Duodenal mucosa (tissue), 2 donors: Measurements from ENCODE around the gene TSPAN9.

Experiments used
- H3K27ac ChIP-seq: one replicate; pipeline ENCODE4 v1.7.0; 2013; ENCODE audit warnings: low read depth, low read length
- H3K27me3 ChIP-seq, 2 donors: one replicate each; pipeline ENCODE4 v1.7.0; 2013; ENCODE audit warnings: low read length in 2 of 2, control low read depth in 1 of 2; ENCODE audit not compliant: insufficient read depth in 2 of 2, control insufficient read depth in 1 of 2
- H3K36me3 ChIP-seq, 2 donors: one replicate each; pipeline ENCODE4 v1.7.0; 2013; ENCODE audit warnings: low read length in 2 of 2, control low read depth in 1 of 2; ENCODE audit not compliant: insufficient read depth in 2 of 2, control insufficient read depth in 1 of 2
- H3K4me1 ChIP-seq, 2 donors: one replicate each; pipeline ENCODE4 v1.7.0; 2013; ENCODE audit warnings: low read length in 2 of 2, control low read depth in 1 of 2; ENCODE audit not compliant: insufficient read depth in 2 of 2, control insufficient read depth in 1 of 2
- H3K4me3 ChIP-seq, 2 donors: one replicate each; pipeline ENCODE4 v1.7.0; 2013; ENCODE audit warnings: low read length in 2 of 2, low read depth in 1 of 2
- H3K9ac ChIP-seq, 2 donors: one replicate each; pipeline ENCODE4 v1.7.0; 2013; ENCODE audit warnings: low read length in 2 of 2, low read depth in 1 of 2
- H3K9me3 ChIP-seq, 2 donors: one replicate each; pipeline ENCODE4 v1.7.0; 2013; ENCODE audit warnings: low read length in 2 of 2, control low read depth in 1 of 2; ENCODE audit not compliant: control insufficient read depth in 1 of 2

Gene TSPAN9

DNA sequence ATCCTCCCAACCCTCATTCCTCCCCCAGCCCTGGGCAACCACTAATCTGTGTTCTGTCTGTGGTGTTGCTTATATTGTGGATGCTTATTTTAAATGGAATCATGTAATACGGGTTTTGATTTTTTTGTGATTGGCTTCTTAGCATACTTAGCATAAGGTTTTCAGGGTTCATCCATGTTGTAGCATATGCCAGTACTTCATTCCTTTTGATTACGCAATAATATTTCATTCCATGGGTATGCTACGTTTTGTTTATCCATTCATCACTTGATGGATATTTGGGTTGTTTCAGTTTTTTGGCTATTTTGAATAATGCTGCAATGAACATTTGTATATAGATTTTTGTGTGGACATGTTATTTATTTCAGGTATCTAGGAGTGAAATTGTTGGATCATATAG, 82.9 kb downstream of the TSPAN9 start:
- Histone ChIP-seq H3K9ac (no peak overlapping the region), H3K4me3 (no peak overlapping the region), H3K27me3 (no peaks in the 10 kb centered on the region), H3K4me1 (peaks cover 2 to 12% of the 10 kb centered on the region in 2 donors), H3K27ac (no peak overlapping the region), H3K9me3 (no peaks in the 10 kb centered on the region), H3K36me3 (no peaks in the 10 kb centered on the region)

GRCh38 chr12:3161861-3162260, 84.7 kb downstream of the TSPAN9 start:
- Histone ChIP-seq H3K9me3 (no peaks in the 10 kb centered on the region), H3K36me3 (no peaks in the 10 kb centered on the region), H3K9ac (no peak overlapping the region), H3K4me1 (peaks cover 7 to 15% of the 10 kb centered on the region in 2 donors), H3K27me3 (no peaks in the 10 kb centered on the region), H3K27ac (no peak overlapping the region), H3K4me3 (no peak overlapping the region)

DNA sequence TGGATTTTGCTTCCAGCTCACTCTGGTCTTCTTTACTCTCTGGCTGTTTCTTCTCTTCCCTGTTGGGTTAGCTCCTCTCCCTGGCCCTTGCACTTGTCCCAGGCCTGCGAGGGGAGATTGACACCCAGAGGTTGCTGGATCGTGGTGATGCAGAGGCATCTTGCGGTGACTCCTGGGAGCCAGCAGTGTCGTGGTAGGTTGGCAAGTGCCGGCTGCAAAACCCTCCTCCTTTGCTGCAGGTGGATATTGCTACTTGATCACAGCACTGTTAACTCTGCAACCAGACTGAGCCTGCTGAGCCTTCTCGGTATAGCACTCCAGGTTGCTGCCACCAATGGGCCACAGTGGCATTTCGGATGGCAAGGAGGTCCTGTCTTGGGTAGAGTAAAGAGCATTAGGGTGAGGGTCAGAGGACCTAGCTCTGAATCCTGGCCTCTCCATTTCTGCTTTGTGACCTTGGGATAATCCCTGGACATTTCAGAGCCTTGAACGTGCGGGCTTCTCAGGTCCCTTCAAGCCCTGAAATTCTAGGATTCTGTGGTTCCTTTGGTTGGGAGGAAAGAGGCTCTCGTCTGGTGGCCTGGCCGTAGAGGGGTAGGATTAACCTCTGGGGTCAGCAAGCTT, 87.4 kb downstream of the TSPAN9 start:
- H3K36me3 ChIP-seq: no peaks in the 10 kb centered on the region
- no peaks in the 10 kb centered on the region for H3K27me3 ChIP-seq
- no peak overlapping the region for H3K27ac ChIP-seq
- no peaks in the 10 kb centered on the region for H3K9me3 ChIP-seq
- H3K4me3 ChIP-seq: no peak overlapping the region
- no peak overlapping the region for H3K9ac ChIP-seq
- H3K4me1 ChIP-seq: peaks cover 7 to 15% of the 10 kb centered on the region in 2 donors

GRCh38 chr12:3165078-3165980, 88.2 kb downstream of the TSPAN9 start:
- H3K9me3 ChIP-seq: no peaks in the 10 kb centered on the region
- H3K9ac ChIP-seq: no peak overlapping the region
- no peaks in the 10 kb centered on the region for H3K36me3 ChIP-seq
- H3K27me3 ChIP-seq: no peaks in the 10 kb centered on the region
- no peak overlapping the region for H3K27ac ChIP-seq
- H3K4me3 ChIP-seq: no peak overlapping the region
- H3K4me1 ChIP-seq: peaks cover 7 to 15% of the 10 kb centered on the region in 2 donors

GRCh38 chr12:3167636-3168035, 90.5 kb downstream of the TSPAN9 start:
- Histone ChIP-seq H3K4me1 (peaks cover 7 to 15% of the 10 kb centered on the region in 2 donors), H3K9me3 (no peaks in the 10 kb centered on the region), H3K9ac (no peak overlapping the region), H3K4me3 (no peak overlapping the region), H3K36me3 (no peaks in the 10 kb centered on the region), H3K27ac (no peak overlapping the region), H3K27me3 (no peaks in the 10 kb centered on the region)

- peaks cover 7 to 15% of the 10 kb centered on the region in 2 donors for H3K4me1 ChIP-seq
- no peak overlapping the region for H3K27ac ChIP-seq
- no peaks in the 10 kb centered on the region for H3K36me3 ChIP-seq
- H3K4me3 ChIP-seq: no peak overlapping the region
- no peaks in the 10 kb centered on the region for H3K9me3 ChIP-seq
- H3K27me3 ChIP-seq: no peaks in the 10 kb centered on the region
- no peak overlapping the region for H3K9ac ChIP-seq
Observed at GRCh38 chr12:3168223-3169221, 91.3 kb downstream of the TSPAN9 start.

DNA sequence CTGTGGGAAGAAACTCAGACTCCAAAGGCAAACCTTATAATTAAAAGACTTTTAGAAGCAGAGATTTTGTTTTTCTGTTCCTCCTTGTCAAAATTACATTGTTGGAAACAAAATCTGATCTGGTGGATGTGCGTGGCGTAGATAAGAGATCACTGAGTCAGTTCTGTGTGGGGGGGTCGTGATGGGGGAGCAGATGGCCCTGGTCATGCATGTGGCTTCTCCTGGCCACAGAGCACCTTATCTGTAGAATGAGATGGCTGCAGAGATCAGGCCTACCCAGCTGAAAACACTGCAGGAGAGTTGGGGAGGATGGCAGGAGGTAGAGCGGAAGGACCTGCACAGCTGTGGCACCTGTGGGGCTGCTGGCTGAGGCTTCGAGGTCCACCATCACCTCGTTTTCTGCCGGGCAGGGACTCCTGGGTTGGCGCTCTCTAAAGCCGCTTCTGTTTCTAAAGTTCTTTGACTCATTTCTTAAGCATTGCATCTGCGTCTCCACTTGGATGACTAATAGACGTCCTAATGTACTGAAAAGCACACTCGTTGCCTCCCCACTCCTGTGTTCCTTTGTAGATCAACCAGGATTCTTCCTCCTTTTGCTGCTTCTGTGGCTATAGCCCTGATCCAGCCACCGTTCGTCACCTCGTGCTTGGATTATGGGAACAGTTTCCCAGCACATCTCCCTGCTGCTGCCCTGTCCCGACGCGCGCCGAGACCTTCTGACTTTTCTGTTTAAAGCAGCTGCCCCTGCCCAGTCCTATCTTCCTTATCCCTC, 93.4 kb downstream of the TSPAN9 start:
- Histone ChIP-seq H3K36me3 (no peaks in the 10 kb centered on the region), H3K9ac (no peak overlapping the region), H3K4me1 (no peaks in the 10 kb centered on the region), H3K9me3 (no peaks in the 10 kb centered on the region), H3K27ac (no peak overlapping the region), H3K4me3 (no peak overlapping the region), H3K27me3 (no peaks in the 10 kb centered on the region)

- H3K36me3 ChIP-seq: no peaks in the 10 kb centered on the region
- no peaks in the 10 kb centered on the region for H3K9me3 ChIP-seq
- no peak overlapping the region for H3K4me3 ChIP-seq
- no peak overlapping the region for H3K27ac ChIP-seq
- H3K4me1 ChIP-seq: no peaks in the 10 kb centered on the region
- no peaks in the 10 kb centered on the region for H3K27me3 ChIP-seq
- H3K9ac ChIP-seq: no peak overlapping the region
Observed at GRCh38 chr12:3171195-3171591, 94.0 kb downstream of the TSPAN9 start.

DNA sequence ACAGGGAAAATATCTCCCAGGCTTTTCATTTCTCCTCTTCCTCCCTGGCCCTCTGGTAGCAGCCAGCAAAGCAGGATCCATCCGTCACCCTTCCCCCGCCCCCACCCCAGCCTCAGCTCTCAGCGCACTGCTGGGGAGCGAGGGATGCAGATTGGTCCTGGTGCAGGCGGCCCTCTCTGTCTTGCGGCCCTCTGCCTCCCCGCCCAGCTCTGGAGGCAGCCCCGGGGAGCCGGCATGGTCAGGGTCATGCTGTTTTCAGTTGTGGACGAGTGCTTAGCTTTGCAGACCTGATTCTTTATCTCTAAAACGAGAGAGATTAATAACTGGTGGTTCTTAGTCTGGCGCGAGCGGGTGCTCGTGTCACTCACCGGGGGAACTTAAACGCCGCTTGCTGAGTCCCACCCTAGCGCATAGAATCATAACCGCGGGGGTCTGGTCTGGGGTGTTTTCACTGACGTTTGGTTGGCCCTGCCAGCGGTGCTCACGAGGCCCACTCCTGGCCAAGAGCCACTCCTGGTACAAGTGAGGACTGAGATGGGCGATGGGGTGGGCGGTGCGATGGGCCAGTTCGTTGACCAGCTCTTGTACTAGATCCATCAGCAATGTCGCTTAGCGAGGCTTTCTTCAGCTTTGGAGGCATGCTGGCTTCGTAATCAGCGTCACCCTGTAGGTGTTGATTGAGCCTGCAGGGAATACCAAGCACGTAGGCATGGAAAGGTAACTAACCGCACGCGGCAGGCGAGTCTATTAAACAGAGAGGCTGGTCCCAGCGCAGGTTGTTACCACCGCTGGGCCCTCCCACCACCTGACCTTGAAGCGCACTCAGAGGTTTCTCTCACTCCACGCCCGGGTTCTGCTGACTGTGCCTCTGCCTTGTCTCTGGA, 95.2 kb downstream of the TSPAN9 start:
- Histone ChIP-seq H3K4me1 (no peaks in the 10 kb centered on the region), H3K4me3 (no peak overlapping the region), H3K36me3 (no peaks in the 10 kb centered on the region), H3K27ac (no peak overlapping the region), H3K9me3 (no peaks in the 10 kb centered on the region), H3K27me3 (no peaks in the 10 kb centered on the region), H3K9ac (no peak overlapping the region)
